GM12801 (cell line): ENCODE results near the gene EVI5.

Experiments
- CTCF ChIP-seq: IDR thresholded peaks from one replicate; pipeline ENCODE4 v1.5.1; 2011; ENCODE audit warnings: control low read depth; ENCODE audit not compliant: insufficient read length; ENCODE audit errors: extremely low read depth

Gene EVI5

GRCh38 chr1:92475029-92475428 is 309.9 kb downstream of the EVI5 start:
- no peak for TF ChIP-seq CTCF

- TF ChIP-seq CTCF, result no peak
Measured at GRCh38 chr1:92473781-92474495, 311.0 kb downstream of the EVI5 start.

- no peak for TF ChIP-seq CTCF
Measured at GRCh38 chr1:92470216-92470615, 314.7 kb downstream of the EVI5 start.

- TF ChIP-seq CTCF, result no peak
Measured at GRCh38 chr1:92466683-92467352, 318.1 kb downstream of the EVI5 start.

- no peak for TF ChIP-seq CTCF
Measured at GRCh38 chr1:92465256-92465647, 319.7 kb downstream of the EVI5 start.

GRCh38 chr1:92464588-92465255 is 320.2 kb downstream of the EVI5 start:
- no peak for TF ChIP-seq CTCF

GRCh38 chr1:92461364-92462097 is 323.4 kb downstream of the EVI5 start:
- no peak for TF ChIP-seq CTCF
